GM12878 (cell line): ENCODE measurements around the gene FBN2. TPM values are rescaled to one million over a fixed set of nuclear protein-coding genes. Genes with fewer than 3 reads are reported as not detected.

ENCODE experiments used
- polyA plus RNA-seq, 11 experiments: library from polyadenylated mRNA; depleted of rRNA in 4 of 11; unstranded in 6 of 11; stranded (reverse) in 5 of 11; fragments of >200 nt; fragmentation: Nextera tagmentation in 4 of 11; fragmentation: Illumina TruSeq in 1 of 11; extraction: Ambion mirVana in 4 of 11; extraction: Trizol in 1 of 11; gene quantifications; 1 replicate in 1 of 11; 2 replicates in 10 of 11; pipeline versions ENCODE4 v1.2.1 to v1.2.3, GENCODE V29; 2011 to 2016; ENCODE audit warnings: inconsistent platforms in 2 of 11, missing spikeins in 2 of 11, low read depth in 1 of 11
- small RNA-seq: library from RNA; depleted of rRNA; stranded (forward); fragments of <200 nt; gene quantifications from one replicate; pipeline ENCODE3, GENCODE V24; 2014
- total RNA-seq, 4 experiments: library from RNA; depleted of rRNA in 3 of 4; stranded (reverse); fragments of >200 nt in 3 of 4; fragmentation: Illumina TruSeq in 1 of 4; extraction: Trizol in 1 of 4; gene quantifications; 2 replicates each; pipeline versions ENCODE4 v1.2.1 to v1.2.3, GENCODE V29; 2013 to 2021

The FBN2 gene
- total and polyA plus RNA-seq, 10 of the 15 experiments (the other 5 are each of a cell fraction or from before 2014, with no cell fraction given) = 0.01 to 0.98 (median 0.10) TPM; not detected in 3

Small RNA genes within 50 kb of the gene (small RNA-seq; reads per million reads assigned to genes)
- not detected for gene RF00019
